HG03558 (cell line): ENCODE results near the gene FGF3.

Experiments
- ATAC-seq: cut with Tn5 transposase; IDR thresholded peaks from one replicate; pipeline ENCODE4 v1.9.1; 2021; ENCODE audit warnings: moderate number of reproducible peaks; ENCODE audit not compliant: unreplicated experiment; ENCODE audit errors: extremely low read depth

Gene FGF3

GRCh38 chr11:69825941-69826340 is 6.7 kb upstream of the FGF3 start:
- no peak for ATAC-seq

GRCh38 chr11:69825037-69825834 is 6.0 kb upstream of the FGF3 start:
- ATAC-seq, result no peak

GRCh38 chr11:69823641-69824265 is 4.5 kb upstream of the FGF3 start:
- no peak for ATAC-seq

DNA sequence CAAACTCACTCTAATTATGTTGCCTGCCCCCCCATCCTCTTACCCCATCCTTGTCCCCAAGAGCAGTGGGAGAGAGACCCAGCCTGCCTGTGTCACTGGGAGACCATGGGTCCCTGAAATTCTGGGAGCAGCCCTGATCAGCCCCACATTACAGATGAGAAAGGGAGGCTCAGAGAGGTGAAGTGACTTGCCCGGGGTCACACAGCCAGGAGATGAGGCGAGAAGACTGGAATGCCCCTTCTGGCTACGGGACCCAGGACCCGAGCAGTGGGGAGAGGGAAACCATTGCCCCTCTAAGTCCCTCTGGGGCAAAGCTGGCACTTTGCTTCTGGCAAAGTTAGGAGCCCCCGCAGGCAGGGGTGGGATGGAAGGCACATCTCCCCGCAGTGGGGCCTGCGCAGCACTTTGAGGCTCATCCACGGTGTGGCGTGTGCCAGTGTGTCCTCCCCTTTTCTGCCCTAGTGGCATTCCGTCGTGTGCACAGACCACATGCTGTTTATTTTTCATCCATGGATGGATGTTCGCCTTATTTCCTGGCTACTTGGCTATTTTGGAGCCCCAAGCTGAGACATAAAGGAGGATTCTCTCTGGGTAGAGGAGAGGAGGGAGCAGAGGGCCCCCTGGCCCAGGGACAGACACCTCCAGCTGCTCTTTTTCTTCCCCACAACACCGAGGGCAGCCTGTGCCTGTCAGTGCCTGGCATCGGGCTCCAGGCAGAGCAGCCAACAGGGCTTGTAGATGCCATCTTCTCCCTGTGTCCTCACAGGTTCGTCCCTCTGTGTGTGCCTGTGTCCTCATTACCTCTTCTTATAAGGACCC is 3.7 kb upstream of the FGF3 start:
- no peak for ATAC-seq

GRCh38 chr11:69821511-69822040 is 2.4 kb upstream of the FGF3 start:
- no peak for ATAC-seq

- ATAC-seq, result no peak
Observed at GRCh38 chr11:69820441-69820840, 1.2 kb upstream of the FGF3 start.

- ATAC-seq, result no peak
Observed at GRCh38 chr11:69819541-69820070, 390 bp upstream of the FGF3 start.

DNA sequence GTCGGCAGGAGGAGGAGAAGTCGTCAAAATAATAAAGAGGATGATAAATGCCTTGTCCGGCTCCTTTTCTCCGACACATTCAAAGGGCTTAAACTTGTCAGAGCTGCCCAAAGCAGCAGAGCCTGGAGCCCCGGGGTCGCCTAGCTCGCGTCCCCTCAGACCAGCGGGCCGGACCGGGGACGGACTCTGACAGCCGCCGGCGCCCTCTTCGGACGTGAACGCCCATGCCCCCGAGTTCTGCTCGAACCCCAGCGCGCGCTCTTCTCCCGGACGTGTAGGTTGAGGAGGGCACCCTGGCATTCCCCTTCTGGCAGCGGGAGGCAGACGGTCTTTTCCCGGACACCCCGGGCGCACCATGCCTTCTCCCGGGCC is 999 bp downstream of the FGF3 start:
- no peak for ATAC-seq

DNA sequence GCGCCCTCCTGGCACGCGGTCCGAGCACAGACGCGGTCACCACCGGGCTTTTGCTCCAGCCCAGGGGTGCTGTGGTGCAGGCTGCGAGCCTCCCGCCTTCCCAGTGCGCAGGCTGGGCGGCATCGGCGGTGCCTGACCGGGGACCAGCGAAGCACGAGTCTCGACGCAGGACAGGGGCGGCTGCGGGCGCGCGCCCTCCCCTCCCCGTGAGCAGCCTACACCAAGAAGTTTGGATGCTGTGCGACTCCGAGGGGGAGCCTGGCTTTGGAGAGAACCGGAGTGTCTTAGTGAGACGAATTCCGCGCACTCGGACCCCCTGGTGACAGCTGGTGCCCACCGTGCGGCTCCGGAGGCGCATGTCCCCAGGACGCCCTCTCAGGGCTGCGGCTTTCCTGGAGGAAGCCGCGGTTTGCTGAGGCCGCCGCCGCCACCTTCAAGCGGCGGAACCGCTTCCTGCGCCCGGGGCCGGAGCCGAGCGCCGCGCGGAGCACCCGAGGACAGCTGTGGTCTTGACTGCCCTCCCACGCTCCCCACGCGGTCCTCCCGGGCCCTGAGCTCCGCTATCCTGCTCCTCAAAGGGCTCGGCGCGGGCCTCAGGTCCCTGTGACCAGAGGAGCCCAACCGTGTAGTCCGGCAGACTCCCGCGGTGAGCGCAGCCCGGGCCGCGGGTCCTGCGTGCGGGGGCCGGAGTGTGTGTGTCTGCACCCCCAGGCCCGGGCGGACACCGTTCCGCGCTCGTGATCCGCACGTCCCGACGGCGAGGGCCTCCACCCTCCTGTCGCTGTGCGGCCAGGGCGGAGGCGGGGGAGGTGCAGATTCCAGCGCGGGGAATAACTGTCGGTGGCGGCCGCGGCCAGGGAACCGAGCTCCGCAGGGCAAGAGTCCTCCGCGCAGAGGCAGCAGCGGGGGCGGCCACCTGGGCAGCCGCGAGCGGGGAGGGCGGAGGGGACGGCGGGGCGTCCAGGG is 1.7 kb downstream of the FGF3 start:
- no peak for ATAC-seq

DNA sequence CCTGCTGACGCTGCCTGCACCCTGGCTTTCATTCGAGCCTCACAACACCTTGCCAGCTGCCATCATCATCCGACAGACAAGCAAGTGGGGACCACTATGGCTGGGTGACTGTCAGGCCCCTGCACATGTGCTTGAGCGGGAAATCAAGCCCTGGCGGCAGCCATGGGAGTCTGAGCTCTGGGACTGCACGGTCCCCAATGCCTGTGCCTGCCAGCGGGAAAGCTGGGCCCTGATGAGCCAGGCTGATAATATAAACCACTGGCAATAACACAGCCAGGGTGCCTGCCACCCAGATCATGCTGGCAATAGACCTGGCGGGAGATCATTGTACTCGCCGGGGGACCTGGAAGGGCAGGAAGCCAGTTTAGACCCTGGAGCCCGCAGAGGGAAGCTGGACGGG is 2.5 kb downstream of the FGF3 start:
- no peak for ATAC-seq

- ATAC-seq, result no peak
Observed at GRCh38 chr11:69815973-69816372, 3.2 kb downstream of the FGF3 start.

DNA sequence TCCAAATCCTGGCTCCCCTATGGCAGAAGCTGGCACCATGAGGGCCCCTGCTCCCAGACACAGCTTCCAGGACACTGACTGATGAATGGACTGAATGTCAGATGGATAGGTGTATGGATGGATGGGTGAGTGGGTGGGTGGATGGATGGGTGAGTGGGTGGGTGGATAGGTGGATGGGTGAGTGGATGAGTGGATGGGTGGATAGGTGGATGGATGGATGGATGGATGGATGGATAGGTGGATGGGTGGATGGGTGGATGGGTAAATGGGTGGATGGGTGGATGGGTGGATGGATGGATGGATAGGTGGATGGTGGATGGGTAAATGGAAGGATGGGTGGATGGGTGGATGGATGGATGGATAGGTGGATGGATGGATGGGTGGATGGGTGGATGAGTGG is 4.3 kb downstream of the FGF3 start:
- ATAC-seq, result no peak

DNA sequence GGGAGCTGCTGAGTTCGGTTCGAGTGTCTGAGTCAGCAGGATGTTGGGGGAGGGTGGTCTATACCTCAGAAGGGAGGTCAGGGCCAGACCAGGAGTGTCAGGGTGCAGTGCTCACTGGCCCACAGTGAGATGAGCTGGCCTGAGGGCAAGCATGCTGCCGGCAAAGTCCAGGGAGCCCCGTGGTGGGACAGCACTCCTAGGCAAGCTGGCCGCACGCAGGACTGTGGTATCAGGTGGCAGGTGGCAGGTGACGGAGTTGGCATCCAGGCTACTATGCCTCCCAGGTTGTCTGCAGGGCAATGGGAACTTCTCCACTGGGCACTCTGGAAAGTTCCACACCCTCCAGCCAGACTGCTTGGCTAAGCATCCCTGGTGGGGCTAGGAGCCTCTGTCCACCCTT is 4.8 kb downstream of the FGF3 start:
- no peak for ATAC-seq

DNA sequence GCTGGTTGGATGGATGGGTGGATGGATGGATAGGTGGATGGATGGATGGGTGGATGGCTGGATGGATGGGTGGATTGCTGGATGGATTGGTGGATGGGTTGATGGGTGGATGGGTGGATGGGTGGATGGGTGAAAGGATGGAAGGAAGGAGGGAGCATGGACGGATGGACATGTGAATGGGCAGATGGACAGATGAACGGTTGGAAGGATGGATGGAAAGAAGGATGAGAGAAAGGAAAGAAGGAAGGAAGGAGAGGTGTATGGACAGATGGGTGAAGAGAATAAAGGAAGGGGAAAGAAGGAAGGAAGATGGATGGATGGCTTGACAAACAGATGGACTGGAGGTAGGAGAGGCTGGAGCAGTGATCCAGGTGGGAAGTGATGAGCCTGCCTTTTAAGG is 5.4 kb downstream of the FGF3 start:
- no peak for ATAC-seq

DNA sequence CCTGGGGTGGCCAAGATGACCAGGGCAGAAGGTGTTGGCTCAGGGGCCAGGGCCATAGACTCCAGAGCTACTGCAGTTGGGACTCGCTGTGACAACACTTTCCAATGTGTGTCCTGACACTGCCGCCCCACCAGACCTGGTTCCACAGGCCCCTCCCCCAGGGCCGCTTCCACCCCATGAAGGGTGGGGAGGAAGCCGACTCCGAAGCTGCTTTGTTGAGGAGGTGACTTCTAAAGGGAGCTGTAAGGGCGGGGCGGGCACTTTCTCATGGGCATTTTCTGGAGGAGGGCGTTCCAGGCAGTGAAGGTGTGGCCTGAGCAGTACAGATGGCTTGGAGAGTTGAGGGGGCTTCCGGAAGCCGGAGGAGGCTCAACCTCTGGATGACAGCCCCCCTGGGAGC is 6.3 kb downstream of the FGF3 start:
- ATAC-seq, result no peak

DNA sequence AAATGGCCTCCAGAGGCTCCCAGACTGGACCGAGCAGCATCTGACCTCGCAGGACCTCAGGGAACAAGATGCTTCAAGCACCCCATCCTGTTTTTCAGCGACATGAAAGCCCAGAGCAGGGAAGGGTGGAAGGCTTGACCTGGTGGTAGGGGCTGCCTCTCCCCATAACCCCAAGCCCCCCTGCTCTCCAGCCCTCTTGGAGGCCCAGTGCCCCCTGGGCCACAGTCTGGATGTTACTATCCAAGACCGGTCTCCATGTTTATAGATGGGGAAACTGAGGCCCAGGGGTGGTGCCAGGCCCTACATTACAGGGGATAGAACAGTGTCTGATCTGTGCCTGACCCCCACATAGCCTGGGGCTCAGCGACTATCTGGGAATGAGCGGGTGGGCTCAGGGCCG is 7.0 kb downstream of the FGF3 start:
- no peak for ATAC-seq

DNA sequence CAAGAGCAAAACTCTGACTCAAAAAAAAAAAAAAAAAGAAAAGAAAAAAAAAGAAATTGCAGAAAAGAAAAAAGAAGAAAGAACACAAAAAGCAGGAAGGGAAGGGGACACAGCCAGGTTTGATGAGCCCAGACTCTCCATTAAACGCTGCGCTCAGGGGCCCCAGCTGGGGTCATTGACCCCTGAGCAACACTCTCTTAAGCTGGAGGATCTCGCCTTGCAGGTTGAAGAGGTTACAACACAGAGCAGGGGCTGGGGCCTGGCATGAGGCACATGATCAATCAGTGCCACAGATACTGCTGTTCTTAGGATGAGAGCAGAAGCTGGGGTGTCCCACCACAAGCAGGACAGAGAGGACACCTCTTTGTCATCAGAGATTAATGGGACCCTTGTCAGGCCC is 7.8 kb downstream of the FGF3 start:
- no peak for ATAC-seq

GRCh38 chr11:69810289-69811118 is 8.7 kb downstream of the FGF3 start:
- ATAC-seq, result no peak

- ATAC-seq, result no peak
Observed at GRCh38 chr11:69808667-69809086, 10.5 kb downstream of the FGF3 start.
